ENCODE data around the gene CHRDL2.

The CHRDL2 gene

GRCh38 chr11:74748211-74749126, 17.2 kb upstream of the CHRDL2 start, which contains the start of gene RNF169:
TSS of gene RNF169 (plus strand) at chr11:74748849. CDS start at chr11:74748881, 32 bp downstream.
- peak; percentile 97 for DNase-seq

DNA sequence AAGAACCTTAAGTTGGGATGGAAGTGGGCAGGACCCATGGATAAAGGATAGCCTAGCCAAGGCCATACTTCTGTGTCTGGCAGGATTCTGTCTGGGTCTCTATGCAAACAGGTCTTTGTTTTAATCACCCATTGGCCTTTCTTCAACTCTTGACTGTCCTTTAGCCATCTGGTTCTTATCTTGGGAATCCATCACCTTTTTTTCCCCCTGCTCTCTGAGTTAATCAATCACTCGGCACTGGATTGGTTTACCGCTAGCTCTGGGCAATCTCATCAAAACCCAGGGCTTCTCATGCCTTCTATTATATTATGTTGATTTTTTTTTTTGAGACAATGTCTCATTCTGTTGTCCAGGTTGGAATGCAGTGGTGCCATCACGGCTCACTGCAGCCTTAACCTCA, 15.6 kb upstream of the CHRDL2 start:
- DNase-seq, result no peak

DNA sequence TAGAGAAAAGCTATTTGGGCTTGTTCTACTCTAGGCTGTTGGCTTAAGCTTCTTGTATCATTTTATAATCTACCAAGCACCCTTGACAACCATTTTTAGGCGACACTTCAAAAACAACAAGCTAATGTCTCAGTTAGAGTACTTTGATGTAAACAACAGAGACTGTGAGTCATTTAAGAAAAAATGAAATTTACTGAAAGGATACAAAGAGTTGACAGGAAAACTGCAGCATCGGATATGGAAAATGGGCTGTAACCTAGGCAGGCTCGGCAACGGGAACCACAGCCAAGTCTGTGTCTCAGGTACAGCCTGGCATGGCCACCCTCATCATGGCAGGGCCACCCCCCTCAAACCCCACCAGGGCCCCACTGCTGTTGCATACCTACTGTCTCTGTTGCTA, 13.1 kb upstream of the CHRDL2 start:
- no peak for DNase-seq

DNA sequence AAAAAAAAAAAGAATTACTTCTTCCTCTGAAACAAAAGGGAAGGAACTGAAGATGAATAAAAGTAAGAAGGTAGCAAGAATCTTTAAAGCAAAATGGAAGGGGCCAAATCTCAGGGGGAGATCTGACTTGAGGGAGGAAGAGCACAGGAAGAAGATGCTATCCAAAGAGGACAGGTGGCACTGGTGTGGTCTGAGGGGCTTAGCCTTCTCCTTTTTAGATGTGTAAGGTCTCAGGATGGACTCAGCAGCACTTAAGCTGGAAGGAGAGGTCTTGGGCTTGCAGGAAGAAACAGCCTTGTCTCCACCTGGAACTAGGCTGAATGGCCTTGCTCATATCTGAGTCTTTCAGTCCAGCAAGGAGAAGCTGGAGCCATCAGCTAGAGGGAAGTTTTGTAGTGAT, 12.4 kb upstream of the CHRDL2 start:
- no peak for DNase-seq

GRCh38 chr11:74742070-74742469, 10.8 kb upstream of the CHRDL2 start:
- DNase-seq, result no peak

GRCh38 chr11:74739546-74740270, 8.5 kb upstream of the CHRDL2 start:
- peak; percentile 63 for DNase-seq

DNA sequence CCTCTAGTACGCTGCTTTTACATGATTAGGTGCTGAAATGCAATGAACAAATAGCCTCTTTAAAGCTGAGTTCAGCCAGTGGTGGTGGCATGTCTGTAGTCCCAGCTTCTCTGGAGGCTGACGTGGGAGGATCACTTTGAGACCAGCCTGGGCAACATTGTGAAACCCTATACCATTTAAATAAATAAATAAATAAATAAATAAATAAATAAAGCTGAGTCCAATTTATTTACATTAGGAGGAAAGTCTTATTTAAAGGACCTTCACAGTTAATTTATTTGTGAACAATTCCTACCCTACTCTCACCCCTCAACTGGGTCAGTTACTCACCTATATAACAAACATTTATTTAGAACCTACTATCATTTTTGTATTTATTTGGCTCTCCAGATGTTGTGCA, 4.8 kb upstream of the CHRDL2 start:
- no peak for DNase-seq

DNA sequence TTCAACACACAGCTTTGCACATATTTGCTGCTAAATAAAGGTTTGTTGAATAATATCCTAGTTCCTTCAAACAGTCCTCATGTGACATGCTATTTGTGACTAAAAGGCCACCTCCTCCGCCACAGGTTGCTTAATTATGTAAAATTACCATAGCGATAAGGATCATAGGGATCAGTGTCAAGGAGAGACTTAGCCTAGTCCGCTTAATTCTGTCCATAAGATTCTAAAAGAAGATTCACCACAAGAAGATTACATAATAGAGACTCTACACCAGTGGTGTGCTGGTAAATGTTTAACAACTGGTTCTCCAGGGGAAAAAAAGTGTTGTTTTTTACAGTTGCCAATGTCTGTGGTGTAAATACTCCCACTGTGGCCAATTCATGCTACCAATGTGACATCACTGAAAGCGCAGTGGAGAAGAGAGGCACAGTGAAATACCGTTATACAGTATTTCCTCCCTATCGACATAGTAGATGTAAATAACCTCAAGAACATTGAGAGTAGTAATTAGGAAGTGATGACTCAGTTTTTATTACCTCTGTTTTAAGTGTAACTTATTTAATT, 4.2 kb upstream of the CHRDL2 start:
- DNase-seq, result no peak

- no peak for DNase-seq
These were observed 3.3 kb upstream of the CHRDL2 start for GRCh38 chr11:74734559-74734925.

DNA sequence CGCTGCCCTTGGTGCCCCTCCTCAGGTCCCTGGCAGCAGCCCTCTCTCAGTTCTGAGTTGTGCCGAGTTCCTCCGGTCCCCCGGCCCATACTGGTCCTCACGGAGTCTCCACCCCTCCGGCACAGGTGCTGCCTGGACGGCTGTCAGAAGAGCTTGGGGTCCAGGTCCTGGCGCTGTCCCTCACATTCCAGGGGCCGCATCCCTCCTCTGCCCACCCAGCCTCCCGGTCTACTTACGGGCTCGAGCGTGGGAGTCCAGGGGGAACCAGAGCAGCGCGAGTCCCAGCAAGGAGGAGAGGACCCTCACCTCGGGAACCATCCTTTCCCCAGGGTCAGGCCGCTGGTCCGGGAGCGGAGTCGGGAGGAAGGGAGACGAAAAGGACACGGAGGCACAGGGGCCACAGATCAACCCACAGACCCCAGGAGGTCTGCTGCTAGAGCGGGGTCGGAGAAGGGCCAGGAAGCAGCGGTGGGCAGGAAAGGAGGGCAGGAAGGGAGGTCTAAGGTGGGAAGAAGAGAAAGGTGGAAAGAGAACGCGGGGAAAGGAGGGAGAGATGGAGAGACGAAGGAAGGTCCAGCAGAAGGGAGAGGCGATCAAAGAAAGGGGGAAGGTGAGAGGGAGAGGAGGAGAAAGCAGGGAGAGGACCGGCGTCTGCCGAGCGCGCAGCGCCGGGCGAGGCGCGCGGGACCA, 510 bp downstream of the CHRDL2 start:
- DNase-seq, result peak; percentile 29

- no peak for DNase-seq
These were observed 1.8 kb downstream of the CHRDL2 start for GRCh38 chr11:74729397-74729796.

- peak; percentile 76 for DNase-seq
These were observed 4.6 kb downstream of the CHRDL2 start for GRCh38 chr11:74726547-74727182.

- no peak for DNase-seq
These were observed 5.5 kb downstream of the CHRDL2 start for GRCh38 chr11:74725701-74726100.

DNA sequence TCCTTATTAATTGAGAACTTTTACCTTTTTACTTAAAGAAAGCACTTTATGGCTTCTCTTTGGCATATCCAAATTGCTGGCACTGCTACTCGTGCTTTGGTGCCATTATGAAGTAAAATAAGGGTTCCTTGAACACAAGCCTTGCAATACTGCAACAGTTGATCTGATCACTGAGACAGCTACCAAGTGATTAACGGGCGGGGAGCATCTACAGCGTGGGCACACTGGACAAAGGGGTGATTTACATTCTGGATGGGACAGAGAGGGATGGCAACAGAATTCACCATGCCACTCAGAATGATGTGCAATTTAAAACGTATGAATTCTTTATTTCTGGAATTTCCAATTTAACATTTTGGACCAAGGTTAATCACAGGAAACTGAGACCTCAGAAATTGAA, 7.7 kb downstream of the CHRDL2 start:
- no peak for DNase-seq

- DNase-seq, result no peak
These were observed 9.8 kb downstream of the CHRDL2 start for GRCh38 chr11:74721479-74721835.

- no peak for DNase-seq
These were observed 10.4 kb downstream of the CHRDL2 start for GRCh38 chr11:74720596-74721478.

DNA sequence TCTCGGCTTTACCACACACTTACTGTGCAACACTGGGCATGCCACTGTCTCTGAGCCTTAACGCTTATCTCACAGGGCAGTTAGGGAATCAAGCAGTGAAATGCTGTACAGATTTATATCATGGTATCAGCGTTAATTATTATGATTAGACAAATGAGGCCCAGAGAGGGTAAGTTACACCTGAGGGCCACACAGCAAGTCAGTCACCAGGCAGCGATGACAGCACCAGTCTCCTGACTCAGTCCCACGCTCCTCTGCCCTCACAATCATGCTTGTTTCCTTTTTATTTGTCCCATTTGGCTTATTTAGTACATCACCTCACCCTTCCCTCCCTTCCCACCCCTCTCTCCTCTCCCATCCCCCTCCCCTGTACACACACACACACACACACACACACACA, 12.2 kb downstream of the CHRDL2 start:
- no peak for DNase-seq

GRCh38 chr11:74717221-74717969, 13.8 kb downstream of the CHRDL2 start:
- DNase-seq, result no peak

DNA sequence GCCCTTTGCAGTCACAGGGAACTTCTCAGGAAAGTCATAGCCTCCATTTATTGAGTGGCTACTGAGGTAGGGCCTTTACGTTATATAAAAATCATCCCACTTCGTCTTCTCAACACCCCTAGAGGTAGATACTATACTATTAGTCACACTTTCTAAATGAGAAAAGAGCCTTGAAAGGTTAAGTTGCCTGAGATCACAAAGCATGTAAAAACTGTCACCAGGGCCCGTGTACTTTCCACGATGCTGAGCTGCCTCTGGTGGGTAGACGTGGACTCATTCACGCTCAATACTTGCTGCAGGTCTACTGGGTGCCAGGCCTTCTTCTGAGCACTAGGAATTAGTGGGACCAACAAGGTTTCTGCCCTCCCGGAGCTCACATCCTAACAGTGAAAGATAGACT, 16.3 kb downstream of the CHRDL2 start:
- no peak for DNase-seq

DNA sequence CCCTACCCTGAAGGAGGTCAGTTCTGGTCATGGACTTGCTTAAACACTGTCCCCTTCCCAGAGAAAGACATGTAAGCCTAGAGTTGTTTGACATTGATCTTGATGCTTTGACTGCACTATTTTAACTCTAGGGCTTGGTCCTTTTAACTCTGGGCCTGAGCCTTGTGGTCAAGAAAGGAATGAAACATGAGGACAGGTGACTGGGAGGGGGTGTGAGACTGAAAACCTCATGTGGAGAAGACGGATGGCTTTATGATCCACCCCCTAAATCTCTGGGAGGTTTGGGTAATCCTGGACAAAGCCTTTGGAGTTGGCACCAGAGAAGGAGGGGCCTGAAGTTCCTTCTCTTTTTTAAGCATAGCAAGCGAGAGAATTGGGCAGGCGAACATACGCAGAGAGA, 17.5 kb downstream of the CHRDL2 start:
- DNase-seq, result no peak

All from NCI-H146 (cell line).